Right atrium auricular region (tissue), 2 donors: Measurements from ENCODE around the gene TSACC. TPM values are rescaled to one million over a fixed set of nuclear protein-coding genes. Genes with fewer than 3 reads are reported as not detected.

ENCODE experiments used
- DNase-seq: peaks from one replicate; pipeline ENCODE4 v3.0.0-alpha.2; 2019; ENCODE audit warnings: low spot score
- H3K27ac ChIP-seq, 2 donors: fragments of 200-600 bp; sonication (generic); 1 replicate in 1 of 2; 2 replicates in 1 of 2; pipeline ENCODE4 v1.5.1; 2016 to 2019
- H3K27me3 ChIP-seq, 2 donors: fragments of 200-600 bp; sonication (generic); one replicate each; pipeline versions ENCODE4 v1.5.1 to v1.6.0; 2017 to 2019
- H3K36me3 ChIP-seq: fragments of 200-600 bp; sonication (generic); one replicate; pipeline ENCODE4 v1.5.1; 2016
- H3K4me1 ChIP-seq, 2 donors: fragments of 200-600 bp; sonication (generic); one replicate each; pipeline versions ENCODE4 v1.5.1 to v1.6.0; 2017 to 2019
- H3K4me3 ChIP-seq, 2 donors: fragments of 200-600 bp; sonication (generic); 1 replicate in 1 of 2; 2 replicates in 1 of 2; pipeline ENCODE4 v1.5.1; 2017 to 2019; ENCODE audit warnings: mild to moderate bottlenecking in 1 of 2, moderate library complexity in 1 of 2
- H3K9me3 ChIP-seq, 2 donors: fragments of 200-600 bp; sonication (generic); one replicate each; pipeline ENCODE4 v1.5.1; 2019
- total RNA-seq, 2 donors: library from RNA; depleted of rRNA; stranded (reverse); fragments of >200 nt; gene quantifications; one replicate each; pipeline ENCODE4 v1.1.0, GENCODE V29; 2016
- TF ChIP-seq, protein P1 (sequence below), 2 donors: fragments of 200-600 bp; sonication (generic); IDR thresholded peaks; one replicate each; pipeline ENCODE4 v1.5.1; 2019; ENCODE audit warnings: antibody characterized with exemption in 2 of 2

Gene TSACC
- total RNA-seq, 2 donors from 2014 or later: not detected

DNA sequence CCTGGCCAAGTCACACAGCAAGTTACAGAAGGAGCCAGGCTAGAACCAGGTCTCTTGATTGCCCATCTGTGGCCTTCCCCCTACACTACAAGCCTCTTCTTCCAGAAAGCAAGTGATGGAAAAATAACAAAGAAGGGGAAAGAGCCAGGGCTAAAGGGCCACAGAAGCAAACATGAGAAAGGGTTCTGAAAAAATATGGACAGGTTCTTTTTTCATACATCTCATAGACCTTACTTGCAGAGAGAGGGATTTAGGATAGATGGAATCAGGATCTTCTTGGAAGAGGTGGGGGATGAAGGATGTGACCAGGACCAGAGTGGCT is 33.9 kb downstream of the TSACC start:
- TF ChIP-seq, protein P1, sequence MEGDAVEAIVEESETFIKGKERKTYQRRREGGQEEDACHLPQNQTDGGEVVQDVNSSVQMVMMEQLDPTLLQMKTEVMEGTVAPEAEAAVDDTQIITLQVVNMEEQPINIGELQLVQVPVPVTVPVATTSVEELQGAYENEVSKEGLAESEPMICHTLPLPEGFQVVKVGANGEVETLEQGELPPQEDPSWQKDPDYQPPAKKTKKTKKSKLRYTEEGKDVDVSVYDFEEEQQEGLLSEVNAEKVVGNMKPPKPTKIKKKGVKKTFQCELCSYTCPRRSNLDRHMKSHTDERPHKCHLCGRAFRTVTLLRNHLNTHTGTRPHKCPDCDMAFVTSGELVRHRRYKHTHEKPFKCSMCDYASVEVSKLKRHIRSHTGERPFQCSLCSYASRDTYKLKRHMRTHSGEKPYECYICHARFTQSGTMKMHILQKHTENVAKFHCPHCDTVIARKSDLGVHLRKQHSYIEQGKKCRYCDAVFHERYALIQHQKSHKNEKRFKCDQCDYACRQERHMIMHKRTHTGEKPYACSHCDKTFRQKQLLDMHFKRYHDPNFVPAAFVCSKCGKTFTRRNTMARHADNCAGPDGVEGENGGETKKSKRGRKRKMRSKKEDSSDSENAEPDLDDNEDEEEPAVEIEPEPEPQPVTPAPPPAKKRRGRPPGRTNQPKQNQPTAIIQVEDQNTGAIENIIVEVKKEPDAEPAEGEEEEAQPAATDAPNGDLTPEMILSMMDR (IDR thresholded peaks at IDR 0.05): no peak
- no peak for DNase-seq
- H3K4me1 ChIP-seq: peaks cover 0 to 9% of the 10 kb centered on the region in 2 donors
- no peaks in the 10 kb centered on the region for H3K9me3 ChIP-seq
- H3K27me3 ChIP-seq: no peaks in the 10 kb centered on the region
- H3K4me3 ChIP-seq: no peak overlapping the region
- no peaks in the 10 kb centered on the region for H3K36me3 ChIP-seq
- H3K27ac ChIP-seq: no peak overlapping the region

DNA sequence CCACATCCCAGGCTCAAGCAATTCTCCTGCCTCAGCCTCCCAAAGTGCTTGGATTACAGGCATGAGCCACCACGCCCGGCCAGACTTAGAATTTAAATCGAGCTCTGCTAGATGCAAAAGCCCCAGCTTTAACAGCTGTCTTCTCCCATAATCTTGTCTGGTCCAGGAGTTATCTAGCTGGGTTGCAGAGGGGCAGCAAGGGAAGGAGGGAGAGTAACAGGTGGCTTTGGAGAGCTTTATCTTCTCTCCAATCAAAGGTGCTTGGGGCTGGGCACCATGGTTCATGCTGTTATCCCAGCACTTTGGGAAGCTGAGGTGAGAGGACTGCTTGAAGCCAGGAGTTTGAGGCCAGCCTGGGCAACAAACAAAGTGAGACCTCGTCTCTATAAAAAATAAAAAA is 34.5 kb downstream of the TSACC start:
- H3K27me3 ChIP-seq: no peaks in the 10 kb centered on the region
- H3K4me3 ChIP-seq: no peak overlapping the region

DNA sequence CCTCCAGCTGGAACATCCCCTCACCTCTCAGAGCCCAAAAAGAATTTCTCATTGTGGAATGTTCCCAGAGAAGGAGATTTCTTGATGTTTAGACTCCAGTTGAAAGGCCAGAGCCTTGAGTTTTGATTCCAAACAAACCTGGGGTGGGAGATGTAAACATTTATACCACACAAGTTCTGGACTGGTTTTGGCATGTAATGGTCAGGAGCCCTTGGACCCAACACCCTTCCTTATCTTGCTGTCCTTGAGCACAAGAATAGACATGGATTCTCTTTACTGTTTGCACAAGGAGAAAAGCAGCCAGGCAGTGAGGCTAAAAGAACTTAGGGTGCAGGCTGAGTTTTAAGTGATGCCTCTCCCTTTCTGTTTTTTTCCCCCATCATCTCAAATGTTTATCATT is 35.2 kb downstream of the TSACC start:
- H3K9me3 ChIP-seq: no peaks in the 10 kb centered on the region
- DNase-seq: no peak
- H3K4me3 ChIP-seq: no peak overlapping the region
- H3K27me3 ChIP-seq: no peaks in the 10 kb centered on the region
- H3K4me1 ChIP-seq: peaks cover 0 to 9% of the 10 kb centered on the region in 2 donors
- no peak overlapping the region for H3K27ac ChIP-seq
- TF ChIP-seq, protein P1 (IDR thresholded peaks at IDR 0.05): no peak
- no peaks in the 10 kb centered on the region for H3K36me3 ChIP-seq

More for the DNA sequence above, 34.5 kb downstream of the TSACC start:
- no peak for DNase-seq
- Histone ChIP-seq H3K4me1 (peaks cover 0 to 9% of the 10 kb centered on the region in 2 donors), H3K9me3 (no peaks in the 10 kb centered on the region), H3K27ac (no peak overlapping the region), H3K36me3 (no peaks in the 10 kb centered on the region)
- TF ChIP-seq, protein P1 (IDR thresholded peaks at IDR 0.05): no peak

DNA sequence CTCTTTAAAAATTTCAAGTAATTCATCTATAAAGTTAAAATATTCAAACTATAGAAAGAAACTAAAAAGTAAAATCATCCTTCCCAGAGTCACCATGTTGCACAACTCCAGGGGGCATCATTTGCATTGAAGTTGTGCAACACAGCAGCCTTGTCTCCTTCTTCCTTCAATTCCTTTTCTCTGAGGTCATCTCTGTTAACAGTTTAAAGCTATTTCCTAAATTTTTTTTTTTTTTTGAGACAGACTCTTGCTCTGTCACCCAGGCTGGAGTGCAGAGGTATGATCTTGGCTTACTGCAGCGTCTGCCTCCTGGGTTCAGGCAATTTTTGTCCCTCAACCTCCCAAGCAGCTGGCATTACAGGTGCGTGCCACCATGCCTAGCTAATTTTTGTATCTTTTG is 37.8 kb downstream of the TSACC start:
- no peaks in the 10 kb centered on the region for H3K27me3 ChIP-seq
- TF ChIP-seq, protein P1 (IDR thresholded peaks at IDR 0.05): no peak
- no peaks in the 10 kb centered on the region for H3K9me3 ChIP-seq
- no peak overlapping the region for H3K4me3 ChIP-seq
- no peak overlapping the region for H3K27ac ChIP-seq
- no peak for DNase-seq
- H3K36me3 ChIP-seq: no peaks in the 10 kb centered on the region
- H3K4me1 ChIP-seq: no peaks in the 10 kb centered on the region

DNA sequence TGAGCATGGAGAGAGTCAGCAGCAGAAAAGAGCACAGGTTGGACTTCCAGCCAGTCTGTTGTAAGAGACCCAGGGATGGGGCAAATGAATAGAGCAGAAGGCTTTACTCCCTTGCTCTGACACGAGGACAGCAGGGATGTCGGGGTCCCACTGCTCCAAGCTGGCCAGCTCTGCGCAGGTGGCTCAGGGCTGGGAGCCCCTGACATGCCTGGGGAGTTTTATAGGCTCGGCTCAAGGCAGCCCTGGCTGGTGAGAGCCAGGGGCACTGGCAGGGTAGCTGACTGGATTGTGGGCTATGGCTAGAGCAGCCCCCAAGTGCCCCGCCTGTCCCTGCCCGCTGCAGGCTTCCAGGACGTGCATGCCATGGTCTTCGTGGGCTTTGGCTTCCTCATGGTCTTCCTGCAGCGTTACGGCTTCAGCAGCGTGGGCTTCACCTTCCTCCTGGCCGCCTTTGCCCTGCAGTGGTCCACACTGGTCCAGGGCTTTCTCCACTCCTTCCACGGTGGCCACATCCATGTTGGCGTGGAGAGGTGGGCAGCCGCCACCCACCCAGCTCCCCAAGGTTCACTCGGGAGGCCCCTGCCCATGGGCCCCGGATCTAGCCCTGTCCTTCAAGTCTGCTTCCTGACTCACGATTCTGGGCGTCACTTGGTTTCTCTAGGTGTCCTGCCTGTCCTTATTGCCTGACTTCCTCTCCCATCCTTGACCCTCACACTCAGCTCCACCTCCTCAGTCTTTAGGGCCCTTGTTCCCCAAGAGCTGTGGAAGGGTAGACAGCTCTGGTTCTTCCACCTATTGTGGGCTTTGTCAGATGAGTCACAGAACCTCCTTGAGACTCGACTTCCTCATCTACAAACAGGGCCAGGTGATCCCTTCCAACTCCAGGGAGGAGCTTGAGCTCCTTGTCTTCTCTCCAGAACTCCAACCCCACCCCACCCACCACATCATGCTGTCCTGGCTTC is 38.9 kb downstream of the TSACC start:
- Histone ChIP-seq H3K36me3 (no peaks in the 10 kb centered on the region), H3K4me3 (no peak overlapping the region), H3K27ac (no peak overlapping the region), H3K9me3 (no peaks in the 10 kb centered on the region), H3K27me3 (no peaks in the 10 kb centered on the region), H3K4me1 (no peaks in the 10 kb centered on the region)
- no peak for DNase-seq
- TF ChIP-seq, protein P1 (IDR thresholded peaks at IDR 0.05): no peak
